Activated CD4-positive, CD25-positive, alpha-beta regulatory T cell treated with anti-CD3 and anti-CD28 coated beads, Interleukin-2, amount 50 U/mL, for 24 hours (primary cell): Measurements from ENCODE around the gene TBC1D14.
"Not testable (repeated sequence)": the region's sequence is repeated elsewhere in the genome, so short reads cannot be mapped to it uniquely, and the experiment has no call there.

Experiments used
- ATAC-seq, 2 donors: fragments of 150-1000 bp; cut with Tn5 transposase; one replicate each; pipeline ENCODE4 v1.10.0; 2021; ENCODE audit warnings: mild to moderate bottlenecking in 1 of 2, moderate library complexity in 1 of 2

Gene TBC1D14

DNA sequence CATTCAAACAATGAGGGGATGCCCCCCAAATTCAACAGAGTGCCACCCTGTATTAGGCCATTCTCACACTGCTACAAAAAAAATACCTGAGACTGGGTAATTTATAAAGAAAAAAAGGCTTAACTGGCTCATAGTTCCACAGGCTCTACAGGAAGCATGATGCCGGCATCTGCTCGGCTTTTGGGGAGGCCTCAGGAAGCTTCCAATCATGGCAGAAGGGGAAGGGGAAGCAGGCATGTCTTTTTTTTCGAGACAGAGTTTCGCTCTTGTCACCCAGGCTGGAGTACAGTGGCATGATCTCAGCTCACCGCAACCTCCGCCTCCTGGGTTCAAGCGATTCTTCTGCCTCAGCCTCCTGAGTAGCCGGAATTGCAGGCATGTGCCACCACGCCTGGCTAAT lies 18.7 kb upstream of the TBC1D14 start:
- ATAC-seq, result not testable (repeated sequence)

DNA sequence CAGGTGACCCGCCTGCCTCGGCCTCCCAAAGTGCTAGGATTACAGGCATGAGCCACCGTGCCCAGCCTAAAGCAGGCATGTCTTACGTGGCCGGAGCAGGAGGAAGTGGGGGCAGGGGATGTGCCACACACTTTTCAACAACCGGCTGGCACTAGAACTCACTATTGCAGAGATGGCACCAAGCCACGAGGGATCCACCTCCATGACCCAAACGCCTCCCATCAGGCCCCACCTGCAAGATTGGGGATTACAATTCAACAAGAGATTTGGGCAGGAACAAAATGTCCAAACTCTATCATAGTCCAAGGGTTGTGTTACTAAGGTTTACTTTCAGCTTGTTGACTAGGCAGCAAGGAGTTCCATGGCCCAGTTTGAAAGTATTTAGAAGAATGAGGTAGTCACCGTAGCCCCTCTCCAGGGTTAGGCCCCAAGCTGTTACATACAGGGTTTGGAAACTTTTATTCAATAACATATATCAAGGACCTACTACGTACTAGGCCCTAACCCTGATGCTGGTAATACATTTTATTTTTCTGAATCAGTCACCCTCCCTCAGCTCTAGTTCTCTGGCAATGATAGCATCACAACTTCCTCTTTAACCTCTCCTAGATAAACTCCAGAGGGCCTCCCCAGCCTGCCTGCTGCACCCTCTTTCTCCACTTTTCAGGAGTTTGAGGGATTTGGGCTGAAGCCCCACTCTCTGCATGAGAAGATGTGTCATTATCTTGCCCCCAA lies 18.0 kb upstream of the TBC1D14 start:
- ATAC-seq, result peak; percentile 32 to 48

DNA sequence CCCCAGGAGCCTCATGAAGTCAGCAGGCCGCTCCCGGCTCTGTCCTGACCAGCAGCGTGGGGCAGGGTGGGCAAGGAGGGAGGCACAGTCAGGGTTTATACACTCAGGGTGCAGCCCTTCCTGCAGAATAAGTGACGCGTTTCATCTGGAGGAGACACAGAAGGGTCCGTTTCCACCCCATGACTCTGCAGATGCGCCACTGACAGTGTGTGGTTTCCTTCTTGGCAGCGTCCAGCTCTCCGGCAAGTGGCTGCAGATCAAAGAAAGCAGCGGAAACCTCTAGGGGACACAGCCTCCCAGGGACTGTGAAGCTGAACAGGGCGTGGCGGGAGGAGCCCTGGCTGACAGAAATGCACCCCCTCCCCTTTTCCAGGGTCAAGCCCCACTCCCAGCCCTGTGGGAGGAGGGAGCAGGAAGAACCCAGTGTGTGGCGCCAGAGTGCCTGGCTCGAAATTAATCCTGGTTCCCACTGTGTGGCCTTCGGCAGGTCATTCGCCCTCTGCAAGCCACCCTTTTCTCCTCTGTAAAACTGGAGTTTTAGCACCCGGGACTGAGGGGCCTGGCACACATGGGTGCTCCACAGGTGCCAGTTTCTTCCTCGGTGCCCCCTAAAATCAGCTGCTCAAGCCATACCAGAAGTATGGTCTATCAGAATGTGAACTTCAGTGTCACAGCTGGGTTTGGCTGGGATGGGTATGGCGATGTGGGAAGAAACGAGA lies 17.3 kb upstream of the TBC1D14 start:
- peak; percentile 65 to 66 for ATAC-seq

DNA sequence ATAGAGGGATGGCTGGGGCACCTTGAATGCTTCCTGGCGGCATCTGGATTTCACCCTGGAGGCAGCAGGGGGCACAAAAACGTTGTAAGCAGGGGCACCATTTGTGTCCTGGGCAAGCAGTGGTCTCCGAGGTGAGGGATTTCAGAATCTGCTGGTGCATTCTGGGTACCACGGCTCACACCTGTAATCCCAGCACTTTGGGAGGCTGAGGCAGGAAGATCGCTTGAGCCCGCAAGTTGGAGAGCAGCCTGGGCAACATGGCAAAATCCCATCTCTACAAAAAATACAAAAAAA lies 16.8 kb upstream of the TBC1D14 start:
- no peak for ATAC-seq

DNA sequence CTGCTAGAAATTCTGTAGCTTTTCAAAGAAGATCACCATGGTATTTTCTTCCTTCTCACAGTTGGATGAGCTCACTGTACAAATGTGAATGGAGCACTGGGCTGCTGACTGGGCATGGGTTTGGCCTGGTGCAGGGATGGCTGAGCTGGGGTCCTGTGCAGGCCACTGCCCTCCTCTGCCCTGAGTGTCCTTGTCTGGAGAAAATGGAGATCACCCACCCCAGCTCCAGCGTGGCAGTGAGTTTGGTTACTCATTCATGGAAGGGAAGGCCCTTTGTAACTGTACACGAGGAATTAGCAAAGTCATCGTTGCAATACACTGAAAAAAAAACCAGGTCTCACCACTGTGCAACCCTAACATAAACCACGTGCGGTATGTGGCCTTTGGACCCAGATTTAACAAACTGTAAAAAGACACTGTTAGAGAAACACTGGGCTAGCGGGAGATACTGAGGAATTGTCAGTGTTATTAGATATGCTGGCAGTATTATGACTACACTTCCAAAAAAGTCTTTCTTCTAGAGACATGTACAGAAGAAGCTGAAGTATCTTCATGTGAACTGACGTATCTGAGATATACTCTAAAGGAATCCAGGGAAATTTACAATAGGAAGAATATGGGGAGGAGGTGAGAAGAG lies 16.1 kb upstream of the TBC1D14 start:
- ATAC-seq, result peak in 1 of 2 donors; percentile 6

DNA sequence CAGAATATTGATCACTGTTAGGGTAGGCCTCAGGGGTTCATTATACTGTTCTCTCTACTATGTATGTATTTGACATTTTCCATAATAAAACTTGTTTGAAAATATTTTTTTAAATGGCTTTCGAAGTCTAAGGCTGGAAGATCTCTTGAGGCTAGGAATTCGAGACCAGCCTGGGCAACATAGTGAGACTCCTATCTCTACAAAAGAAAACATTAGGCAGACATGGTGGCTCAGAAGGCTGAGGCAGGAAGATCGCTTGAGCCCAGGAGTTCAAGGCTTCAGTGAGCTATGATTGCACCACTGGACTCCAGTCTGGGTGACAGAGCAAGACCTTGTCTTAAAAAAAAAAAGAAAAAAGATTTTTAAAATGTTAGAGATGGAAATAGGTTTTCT lies 15.5 kb upstream of the TBC1D14 start:
- no peak for ATAC-seq

DNA sequence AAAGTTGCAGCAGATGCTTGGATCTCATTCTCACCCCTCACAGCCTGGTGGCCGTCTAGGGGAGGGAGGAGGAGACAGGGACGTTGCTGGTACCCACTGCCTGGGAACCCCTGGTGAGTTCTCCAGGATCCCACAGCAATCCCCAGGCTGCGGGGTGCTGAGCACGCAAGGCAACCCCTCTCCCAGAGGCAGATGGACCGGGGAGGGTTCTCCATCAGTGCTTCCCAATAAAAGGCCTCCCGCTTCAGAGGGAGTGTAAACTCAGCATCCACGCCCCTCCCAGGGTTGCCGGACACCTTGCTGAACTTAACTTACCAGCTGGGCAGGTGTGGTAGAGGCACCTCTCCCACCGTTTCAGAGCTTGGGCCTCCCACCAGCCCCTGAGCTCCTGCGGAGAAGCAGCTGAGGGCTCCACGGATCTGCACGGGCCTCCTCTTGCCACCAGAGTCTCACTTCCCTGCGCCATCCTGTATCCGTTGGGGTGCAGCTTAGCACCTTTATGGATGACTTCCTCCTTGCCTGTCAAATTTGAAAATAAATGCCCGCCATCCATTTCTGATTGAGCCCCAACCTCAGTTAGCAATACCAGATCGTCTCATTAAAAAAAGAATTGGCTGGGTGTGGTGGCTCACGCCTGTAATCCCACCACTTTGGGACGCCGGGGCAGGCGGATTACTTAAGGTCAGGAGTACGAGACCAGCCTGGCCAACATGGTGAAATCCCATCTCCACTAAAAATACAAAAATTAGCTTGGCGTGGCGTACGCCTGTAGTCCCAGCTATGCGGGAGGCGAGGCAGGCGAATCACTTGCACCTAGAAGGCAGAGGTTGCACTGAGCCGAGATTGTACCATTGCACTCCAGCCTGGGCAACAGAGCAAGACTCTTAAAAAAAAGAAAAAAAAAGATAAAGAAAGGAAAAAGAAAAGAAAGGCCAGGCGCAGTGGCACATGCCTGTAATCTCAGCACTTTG lies 14.8 kb upstream of the TBC1D14 start:
- ATAC-seq, result no peak

DNA sequence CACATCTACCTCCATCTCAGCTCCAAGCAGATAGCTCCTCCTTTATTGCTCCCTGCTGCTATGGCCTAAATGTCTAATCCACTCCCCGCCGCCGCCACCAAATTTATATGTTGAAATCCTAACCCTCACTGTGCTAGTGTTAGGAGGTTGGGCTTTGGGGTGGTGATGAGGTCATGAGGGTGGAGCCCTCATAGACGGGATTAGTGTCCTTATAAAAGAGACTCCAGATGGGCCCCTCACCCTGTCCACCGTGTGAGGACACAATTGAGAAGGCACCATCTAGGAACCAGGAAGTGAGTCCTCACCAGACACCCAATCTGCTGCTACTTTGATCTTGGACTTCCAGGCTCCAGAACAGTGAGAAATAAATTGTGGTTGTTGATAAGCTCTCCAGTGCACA lies 13.6 kb upstream of the TBC1D14 start:
- no peak for ATAC-seq

DNA sequence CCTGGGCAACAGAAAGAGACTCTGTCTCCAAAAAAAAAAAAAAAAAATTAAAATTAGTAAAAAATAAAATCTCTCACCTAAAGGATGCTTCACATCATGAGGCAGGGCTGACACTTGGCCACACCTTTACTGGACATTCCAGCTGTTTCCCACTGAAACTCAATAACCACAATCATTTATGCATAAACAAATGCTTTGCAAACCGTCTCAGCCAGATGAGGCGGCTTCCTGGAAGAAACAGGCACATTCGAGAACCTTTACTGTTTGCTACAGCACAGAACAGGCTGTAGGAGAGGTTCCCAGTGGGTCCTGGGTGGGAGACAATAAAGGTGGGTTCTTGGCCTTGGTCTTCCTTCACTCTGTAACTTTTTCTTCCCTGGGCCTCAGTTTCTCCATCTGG lies 10.9 kb upstream of the TBC1D14 start:
- no peak for ATAC-seq

DNA sequence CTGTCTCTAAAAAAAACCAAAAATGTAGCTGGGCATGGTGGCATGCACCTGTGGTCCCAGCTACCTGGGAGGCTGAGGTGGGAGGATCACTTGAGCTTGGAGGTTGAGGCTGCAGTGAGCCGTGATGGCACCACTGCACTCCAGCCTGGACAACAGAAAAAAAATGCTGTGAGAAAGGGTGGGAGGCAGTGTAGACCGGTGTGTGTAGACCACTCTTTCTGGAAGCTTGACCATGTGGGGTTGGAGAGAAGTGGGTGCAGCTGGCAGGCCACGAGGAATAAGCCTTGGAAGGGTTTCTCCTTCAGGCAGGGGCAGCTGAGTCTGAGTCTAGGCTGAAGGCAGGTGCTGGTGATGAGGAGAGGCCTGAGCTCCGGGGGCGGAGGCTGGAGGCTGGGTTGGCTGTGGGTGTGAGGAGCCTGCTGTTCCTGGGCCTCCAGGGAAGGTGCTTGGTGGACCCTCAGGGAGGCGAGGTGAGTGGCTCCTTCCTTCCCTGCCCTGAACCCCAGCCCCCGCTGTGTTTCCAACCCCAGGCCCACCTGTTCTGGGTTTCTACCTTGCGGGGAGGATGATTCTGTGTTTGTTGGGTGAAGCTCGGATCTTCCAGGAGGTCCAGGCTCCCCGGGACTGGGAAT lies 9.3 kb upstream of the TBC1D14 start:
- no peak for ATAC-seq

DNA sequence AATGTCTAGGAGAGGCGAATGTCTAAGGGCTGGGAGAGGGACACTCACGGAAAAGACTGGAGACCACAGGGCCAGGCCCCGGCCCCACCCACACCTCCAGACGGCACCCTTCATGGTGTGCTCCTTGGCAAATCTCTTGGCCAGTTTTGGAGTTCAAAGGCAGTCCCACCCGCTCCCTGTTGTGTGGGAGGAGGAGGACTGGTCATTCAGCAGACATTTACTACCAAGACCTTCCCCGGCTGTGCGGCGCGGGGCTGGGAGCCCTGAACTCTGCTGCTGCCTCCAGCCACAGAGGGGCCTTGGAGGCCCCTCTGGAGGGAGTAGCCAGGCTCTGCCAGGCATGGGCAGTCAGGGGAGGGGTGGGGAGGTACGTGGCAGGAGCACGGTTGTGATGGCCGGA lies 8.7 kb upstream of the TBC1D14 start:
- ATAC-seq, result no peak

DNA sequence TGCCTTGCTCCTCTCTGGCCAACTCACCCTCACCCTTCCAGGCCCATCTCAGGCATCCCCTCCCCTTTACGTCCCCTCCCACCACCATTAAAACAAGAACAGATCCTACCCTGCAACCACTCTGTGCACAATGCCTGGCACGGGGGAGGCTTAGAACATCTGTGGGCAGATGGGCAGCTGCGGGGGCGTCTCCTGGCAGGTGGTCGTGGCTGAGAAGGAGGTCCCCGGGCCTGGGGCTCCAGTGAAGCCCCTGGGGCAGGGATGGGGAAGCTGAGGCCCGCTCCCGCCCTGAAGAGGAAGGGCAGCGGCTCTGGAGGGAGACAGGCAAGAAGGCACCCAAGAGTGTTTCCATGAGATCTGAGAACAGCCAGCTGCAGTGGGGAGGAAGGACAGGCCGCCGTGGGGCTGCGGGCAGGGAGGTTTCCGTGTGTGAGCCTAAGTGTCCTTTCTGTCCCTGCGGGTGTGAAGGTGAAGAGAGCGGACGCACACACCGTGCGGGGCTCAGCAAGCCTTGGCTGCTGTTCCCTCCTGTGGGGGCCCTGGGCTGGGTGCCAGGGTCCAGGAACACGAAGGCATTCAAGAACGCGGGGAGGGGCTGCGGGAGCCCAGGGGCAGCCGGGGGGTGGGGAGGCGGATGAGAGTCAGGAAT lies 7.8 kb upstream of the TBC1D14 start:
- no peak for ATAC-seq

DNA sequence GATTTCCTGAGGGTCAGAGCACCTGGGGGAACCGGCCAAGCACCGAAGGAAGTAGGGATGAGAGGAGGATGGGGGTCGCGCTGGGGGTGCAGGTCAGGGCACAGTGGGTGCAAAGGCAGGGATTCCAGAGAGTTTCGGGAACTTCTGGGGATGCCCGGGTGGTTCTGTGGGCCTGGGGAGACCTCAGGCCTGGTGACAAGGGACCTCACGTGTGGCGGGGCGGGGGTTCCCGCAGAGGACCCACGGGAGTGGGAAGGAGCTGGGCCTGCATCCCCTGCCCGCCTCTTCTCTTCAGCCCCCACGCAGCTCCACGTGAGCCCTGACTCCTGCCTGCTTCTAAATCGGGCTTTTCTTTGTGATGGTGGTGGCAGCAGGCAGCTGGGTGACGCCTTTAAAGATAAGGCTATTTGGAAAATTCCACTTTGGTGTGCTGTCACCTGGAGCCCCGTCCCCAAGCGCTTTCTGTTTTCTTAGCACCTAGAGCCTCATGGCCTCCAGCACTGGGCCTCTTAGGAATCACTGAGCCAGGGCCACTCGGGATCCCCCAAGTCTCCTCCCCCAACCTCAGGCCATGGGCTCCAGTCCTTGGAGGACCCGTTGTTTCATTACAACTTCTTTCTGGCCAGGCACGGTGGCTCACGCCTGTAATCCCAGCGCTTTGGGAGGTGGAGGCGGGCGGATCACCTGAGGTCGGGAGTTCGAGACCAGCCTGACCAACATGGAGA lies 7.1 kb upstream of the TBC1D14 start:
- no peak for ATAC-seq

DNA sequence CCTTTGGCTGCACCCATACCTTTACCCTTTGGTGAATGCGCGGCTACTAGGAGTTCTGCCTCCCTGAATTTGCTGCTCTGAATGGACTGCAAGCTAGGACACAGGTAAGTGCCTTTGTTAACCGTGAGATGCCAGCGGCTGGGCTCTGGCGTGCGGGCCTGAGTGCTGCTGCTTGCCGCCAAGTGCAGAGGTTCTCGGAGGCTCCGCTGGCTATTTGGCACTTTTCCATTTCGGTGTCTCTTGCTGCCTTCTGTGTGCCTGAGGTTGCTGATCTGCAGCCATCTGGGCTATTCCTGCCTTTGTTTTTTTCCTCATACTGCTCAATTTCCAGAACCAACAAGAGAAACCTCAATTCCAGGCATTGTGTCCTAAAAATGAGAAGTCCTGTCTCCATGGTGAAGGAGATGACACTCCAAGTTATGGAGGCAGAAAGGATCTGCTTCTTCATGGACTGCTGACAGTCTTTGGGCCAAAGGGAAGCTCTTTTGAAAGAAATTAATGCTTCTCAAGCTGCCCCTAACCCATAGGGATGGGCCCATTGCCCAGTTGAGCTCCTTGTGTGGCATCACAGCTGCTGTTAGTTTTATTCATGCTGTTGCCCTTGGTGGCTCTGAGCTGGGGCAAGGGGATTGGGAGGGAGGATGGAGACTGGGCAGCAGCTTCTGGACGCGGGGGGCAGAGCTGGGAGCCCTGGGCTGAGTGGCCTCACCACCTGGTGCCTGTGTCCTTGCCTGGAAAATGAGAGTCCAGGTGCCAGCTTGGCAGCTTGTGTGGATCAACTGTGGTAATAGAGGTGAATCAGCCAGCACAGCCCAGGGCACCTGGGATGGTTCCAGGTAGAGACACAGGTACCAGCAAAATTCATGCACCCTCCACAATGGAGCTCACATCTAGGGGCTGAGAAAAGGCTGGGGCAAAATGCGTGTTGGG lies 3.8 kb upstream of the TBC1D14 start:
- ATAC-seq, result no peak

DNA sequence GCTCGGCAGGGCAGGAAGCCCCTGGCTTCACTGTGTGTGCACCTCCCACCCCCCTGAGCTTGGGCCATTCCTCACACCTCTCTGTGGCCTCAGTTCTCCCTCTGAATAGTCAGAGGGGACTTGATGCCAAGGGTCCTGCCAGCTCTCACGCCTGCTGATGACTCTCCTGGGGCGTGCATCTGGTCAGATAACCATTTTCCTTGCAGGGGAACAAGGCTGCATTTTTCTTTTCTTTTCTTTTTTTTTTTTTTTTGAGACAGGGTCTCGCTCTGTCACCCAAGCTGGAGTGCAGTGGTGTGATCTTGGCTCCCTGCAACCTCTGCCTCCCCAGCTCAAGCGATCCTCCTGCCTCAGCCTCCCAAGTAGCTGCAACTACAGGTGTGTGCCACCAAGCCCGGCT lies 3.1 kb upstream of the TBC1D14 start:
- not testable (repeated sequence) for ATAC-seq

DNA sequence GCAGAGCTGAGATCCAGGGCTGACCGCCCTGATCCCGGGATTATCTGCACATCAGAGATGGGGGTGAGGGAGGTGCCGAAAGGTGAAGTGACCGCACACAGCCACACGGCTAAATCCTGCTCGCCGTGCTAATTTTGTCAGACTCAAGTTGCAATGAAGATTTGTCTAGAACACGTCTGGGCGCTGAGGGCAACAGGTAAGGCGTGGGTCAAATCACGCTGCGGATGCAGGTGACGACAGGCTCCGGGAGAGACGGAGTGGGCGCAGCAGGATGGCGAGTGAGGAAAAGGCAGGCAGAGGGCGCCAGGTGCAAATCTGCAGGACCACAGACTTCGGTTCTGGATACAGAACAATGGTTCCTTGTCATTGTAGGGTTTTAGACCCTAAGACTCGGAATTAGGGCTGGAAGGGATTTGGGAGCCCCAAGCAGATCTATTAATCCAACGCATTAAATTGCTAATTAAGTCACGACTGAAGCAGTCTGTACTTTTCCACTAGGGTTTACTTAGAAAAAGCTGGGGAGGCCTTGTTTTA lies 1.9 kb upstream of the TBC1D14 start:
- no peak for ATAC-seq

DNA sequence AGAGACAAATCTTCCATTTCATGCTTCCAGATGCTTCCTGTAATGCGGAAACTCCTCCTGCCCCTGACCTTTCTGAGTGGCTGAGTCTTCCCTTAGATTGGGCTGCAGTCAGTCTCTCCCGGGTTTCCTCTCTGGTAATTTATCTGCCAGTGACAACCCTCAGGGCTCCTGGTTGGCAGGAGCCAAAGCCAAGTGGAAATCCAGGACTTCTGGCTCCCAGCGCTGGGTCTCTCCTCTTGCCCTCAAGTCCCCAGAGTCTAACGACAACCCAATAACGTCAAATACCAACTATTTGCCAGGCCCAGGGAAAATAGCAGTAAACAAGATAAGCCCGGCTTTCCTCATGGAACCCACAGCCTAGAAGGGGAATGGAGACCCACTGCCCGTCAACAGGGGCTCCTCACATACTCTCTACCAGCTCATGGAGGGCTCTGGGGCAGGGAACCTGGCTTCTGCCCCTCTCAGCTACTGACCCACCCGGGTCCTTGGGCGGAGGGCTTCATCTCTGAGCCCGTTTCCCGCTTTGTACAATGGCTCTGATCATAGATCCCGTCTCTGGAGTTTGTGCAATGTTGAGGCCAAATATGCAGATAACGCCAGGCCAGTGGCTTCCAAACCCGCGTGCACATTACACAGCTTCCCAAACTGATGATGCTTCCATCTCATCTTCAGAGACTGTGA lies 1.1 kb upstream of the TBC1D14 start:
- no peak for ATAC-seq

DNA sequence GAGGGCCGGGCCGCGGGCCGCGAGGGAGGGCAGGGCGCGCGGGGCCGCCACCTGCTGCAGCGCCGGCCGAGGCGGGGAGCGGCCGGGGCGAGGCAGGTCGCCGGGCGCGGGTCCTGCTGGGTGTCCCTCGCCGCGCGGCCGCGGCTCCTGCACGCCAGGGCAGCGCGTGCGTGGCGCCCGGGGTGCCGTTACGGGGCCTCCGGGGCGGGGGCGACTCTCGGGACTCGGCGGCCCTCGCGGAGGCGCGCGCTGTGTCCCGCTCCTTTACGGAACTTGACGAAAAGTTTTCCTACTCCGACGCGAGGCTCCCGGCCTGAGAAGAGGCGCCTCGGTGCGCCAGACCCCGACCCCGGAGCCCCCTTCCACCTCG lies 329 bp downstream of the TBC1D14 start:
- peak; percentile 7 to 26 for ATAC-seq

DNA sequence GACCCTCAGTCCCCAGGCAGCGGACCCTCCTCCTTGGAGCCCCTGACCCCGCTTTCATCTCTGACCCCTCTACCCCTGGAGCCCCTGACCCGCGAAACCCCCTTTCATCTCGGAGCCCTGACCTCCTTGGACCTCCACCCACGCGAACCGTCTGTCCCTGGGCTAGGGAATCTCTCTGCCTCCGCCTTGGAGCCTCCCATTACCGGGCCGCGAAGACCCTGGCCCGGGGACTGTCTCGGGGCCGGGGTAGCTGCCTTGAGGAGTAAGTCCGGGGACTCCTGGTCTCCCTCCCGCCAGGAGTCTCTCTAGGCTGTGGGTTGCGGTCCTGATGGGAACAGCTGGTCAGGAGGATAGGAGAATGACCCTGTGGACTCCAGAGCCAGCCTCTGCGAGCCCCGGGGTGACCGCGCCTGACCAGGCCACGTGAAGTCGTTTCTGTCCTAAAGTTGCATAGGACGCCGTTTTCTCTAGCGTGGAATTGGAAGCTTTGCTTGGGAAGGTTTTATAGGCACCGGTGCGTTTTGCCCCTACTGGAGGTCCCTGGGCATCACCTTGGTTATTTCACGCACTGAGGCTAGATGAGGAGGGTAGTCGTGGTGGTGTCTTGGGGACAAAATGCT lies 824 bp downstream of the TBC1D14 start:
- ATAC-seq, result no peak
